Stimulated activated naive CD4-positive, alpha-beta T cell (primary cell): ENCODE measurements around the gene HSD3B7.

Experiments
- DNase-seq, 6 experiments: peaks; one replicate each; lab custom pipeline; 2025; lab: John Stamatoyannopoulos, UW

Gene HSD3B7

GRCh38 chr16:30982548-30983288 is 2.3 kb upstream of the HSD3B7 start:
- no peak for DNase-seq

- DNase-seq = no peak
Observed at GRCh38 chr16:30983289-30983889, 1.6 kb upstream of the HSD3B7 start.

- DNase-seq = no peak
Observed at GRCh38 chr16:30983898-30984610, 953 bp upstream of the HSD3B7 start.

- no peak for DNase-seq
Observed at GRCh38 chr16:30985401-30986128, 558 bp downstream of the HSD3B7 start.

GRCh38 chr16:30986129-30986991 is 1.4 kb downstream of the HSD3B7 start:
- no peak for DNase-seq

GRCh38 chr16:30987581-30988190 is 2.7 kb downstream of the HSD3B7 start:
- DNase-seq = no peak

- DNase-seq = no peak
Observed at GRCh38 chr16:30989469-30990047, 4.6 kb downstream of the HSD3B7 start.

GRCh38 chr16:30990105-30990504 is 5.1 kb downstream of the HSD3B7 start:
- no peak for DNase-seq

- DNase-seq = no peak
Observed at GRCh38 chr16:30991052-30991451, 6.0 kb downstream of the HSD3B7 start.

GRCh38 chr16:30992276-30992780 is 7.3 kb downstream of the HSD3B7 start:
- no peak for DNase-seq

- no peak for DNase-seq
Observed at GRCh38 chr16:30992931-30993816, 8.2 kb downstream of the HSD3B7 start.

GRCh38 chr16:30995927-30996323 is 10.9 kb downstream of the HSD3B7 start:
- no peak for DNase-seq

GRCh38 chr16:30996324-30996984 is 11.4 kb downstream of the HSD3B7 start:
- no peak for DNase-seq

GRCh38 chr16:30996985-30997724 is 12.1 kb downstream of the HSD3B7 start:
- DNase-seq = peak; percentile 53 to 80 (median 78)

GRCh38 chr16:30997725-30998711 is 13.0 kb downstream of the HSD3B7 start:
- DNase-seq = no peak

- no peak for DNase-seq
Observed at GRCh38 chr16:30998852-30999761, 14.1 kb downstream of the HSD3B7 start.
